ENCODE measurements around the gene FCSK. TPM values are rescaled to one million over a fixed set of nuclear protein-coding genes. Genes with fewer than 3 reads are reported as not detected.

Gene FCSK
- total RNA-seq: 5.6 and 7.9 TPM in 2 replicates

DNA sequence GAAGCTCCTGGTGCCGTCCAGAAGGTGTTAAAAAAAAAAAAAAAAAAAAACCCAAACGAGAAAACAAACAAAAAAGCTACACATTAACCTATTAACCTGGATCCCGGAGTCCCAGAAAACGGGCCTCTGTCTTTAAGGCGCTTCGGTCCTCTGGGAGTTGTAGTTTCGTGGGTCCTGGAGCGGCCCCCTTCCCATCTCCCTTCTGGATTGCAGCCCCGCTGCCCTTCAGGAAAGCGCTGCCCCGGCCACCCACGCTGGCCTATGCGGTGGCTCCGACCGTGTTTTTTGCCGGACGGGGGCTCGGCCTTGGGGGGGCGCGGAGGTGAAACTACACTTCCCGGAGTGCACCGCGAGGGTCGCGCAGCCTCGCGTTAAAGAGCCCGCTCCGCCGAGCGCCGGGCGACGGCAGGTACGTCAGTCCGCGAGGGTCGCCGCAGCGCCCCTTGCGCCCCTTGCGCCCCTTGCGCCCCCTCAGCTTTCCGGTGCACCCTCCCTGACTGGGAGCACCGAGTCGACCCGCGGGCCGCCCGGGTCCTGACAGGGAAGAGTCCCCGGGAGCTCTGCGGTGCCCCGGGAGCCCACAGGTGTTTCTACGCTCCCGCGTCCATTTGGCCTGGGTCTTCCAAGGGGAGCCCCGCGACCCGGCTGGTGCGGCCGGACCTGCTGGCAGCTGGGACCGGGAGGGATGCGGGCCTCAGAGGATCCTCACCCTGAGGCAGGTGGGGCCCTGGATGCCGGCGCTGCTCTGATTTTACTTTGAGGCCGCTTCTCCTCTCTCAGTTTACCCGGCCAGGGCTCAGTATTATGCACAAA is at the start of gene FCSK:
TSS of gene FCSK (plus strand) at position 374 of the 813 bp plus-strand sequence. CDS start 8,596 bp downstream, outside the sequence.

DNA sequence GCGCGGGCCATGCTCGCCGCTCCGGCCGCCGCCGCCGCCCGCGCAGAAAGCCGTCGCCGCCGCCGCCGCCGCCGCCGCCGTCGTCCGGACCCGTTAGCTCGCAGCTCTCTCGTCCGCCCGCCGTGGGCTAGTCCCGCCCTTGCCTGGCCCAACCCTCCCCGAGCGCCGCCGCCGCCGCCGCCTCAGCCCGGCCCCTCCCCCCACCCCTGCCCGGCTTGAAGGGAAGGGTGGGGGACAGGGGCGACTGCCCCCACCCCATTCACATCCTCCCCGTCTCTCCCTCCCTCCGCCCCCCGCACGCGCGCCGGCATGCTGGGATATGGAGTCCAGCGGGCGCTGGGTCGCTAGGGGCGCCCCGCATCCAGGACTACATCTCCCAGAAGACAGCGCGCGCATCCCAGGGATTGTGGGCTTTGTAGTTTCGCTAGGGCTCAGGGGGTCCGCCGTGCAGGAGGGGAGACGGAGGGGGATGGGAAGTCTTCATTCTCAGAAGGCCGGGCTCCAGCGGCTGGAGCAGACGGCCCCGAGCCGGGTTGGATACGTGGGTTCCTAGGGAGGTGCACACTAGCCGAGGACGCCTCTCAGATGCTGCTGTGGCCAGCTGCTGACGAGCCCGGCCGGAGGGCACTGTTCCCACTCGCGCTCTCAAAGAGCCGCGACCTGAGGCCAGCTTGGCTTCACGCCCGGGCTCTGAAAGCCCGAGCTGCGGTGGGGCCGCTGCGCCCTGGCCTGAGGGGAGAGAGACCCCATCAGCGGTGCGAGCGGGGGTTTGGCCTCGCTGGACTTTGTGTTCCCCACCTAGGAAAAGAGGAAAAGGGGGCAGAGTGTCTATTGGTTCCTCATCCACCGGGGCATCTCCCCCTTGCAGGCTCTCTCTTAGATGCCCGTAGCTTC is 15.2 kb upstream of the FCSK start, which contains the start of gene ST3GAL2:
TSS of gene ST3GAL2 (minus strand) at position 132 of the 894 bp plus-strand sequence. CDS start 40,570 bp downstream, outside the sequence.

DNA sequence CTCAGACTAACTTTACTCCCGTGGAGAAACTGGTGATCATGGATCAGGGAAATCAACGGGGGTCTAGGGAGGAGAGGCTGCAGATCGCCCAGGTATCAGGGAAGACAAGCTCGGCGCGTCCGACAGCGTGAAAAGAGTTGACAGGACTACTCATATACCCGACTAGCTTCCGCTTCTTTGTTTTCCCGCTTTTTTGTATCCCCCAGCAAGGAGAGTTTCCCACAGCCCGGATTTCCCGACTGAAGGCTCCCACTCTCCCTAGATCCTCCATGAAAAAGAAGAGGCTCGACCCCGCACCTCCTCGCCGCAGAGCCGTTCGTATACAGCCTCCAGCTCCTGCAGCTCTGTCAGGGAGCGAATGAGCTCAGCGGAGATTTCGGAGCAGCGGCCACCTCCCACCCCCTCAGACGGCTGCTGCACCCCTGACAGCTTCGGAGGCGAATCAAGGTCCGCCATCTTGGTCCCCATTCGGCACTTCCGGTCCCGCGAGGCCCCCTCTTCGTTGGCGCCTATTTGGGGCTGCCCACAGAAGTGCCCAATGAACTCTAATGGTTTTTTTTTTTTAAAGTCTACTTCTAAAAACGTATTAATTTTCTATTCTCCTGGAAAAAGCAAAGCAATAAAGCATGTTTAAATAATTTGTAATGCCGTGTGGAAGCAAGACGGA is 68.8 kb downstream of the FCSK start, which contains the start of gene COG4:
TSS of gene COG4 (minus strand) at position 479 of the 667 bp plus-strand sequence. CDS start at position 468, 11 bp downstream.

DNA sequence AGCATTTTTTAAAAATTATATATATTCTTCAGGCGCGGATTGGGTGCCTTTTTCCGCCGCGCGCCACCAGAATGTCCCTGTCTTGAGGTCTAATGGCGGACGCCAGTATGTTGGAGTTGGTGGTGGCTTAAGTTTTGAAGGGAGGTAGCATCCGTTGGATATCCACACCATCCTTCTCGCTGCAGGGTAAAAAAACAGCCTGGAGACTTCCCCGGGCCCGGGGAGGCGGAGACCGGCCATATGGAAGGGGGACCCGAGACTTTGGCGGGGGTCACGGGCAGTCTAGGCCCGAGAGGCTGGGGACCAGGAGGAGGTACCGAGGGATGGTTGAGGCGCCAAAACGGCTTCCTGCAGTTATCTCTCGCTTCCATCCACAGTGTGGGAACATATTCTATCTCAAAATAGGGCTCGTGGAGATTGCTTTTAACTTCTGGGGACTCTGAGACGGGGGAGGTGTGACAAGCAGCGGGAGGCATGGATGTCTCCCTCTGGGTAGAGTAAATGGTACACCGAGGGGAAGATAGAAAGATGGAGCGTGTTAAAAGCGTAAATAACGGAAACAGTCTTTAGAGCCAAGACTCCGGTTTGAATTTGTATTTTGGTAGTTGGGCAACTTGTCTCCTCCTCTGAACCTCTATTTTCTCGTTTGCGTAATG is 69.5 kb downstream of the FCSK start, which contains the start of gene SF3B3:
TSS of gene SF3B3 (plus strand) at position 74 of the 656 bp plus-strand sequence. CDS start 2,841 bp downstream, outside the sequence.

Other genes starting within 250 kb of the FCSK start
- 17.9 and 23.5 TPM in 2 replicates for gene EXOSC6, start 202.7 kb upstream of the FCSK start, total RNA-seq
- 92.8 and 109 TPM in 2 replicates for gene AARS1, start 165.1 kb upstream of the FCSK start, total RNA-seq
- 23.2 and 27.4 TPM in 2 replicates for gene DDX19B, start 155.4 kb upstream of the FCSK start, total RNA-seq
- gene DDX19A, start 107.7 kb upstream of the FCSK start, total RNA-seq: 37.7 and 40.0 TPM in 2 replicates
- gene ST3GAL2, start 15.5 kb upstream of the FCSK start, total RNA-seq: 35.3 and 41.0 TPM in 2 replicates
- gene COG4, start 69.0 kb downstream of the FCSK start, total RNA-seq: 40.8 and 62.1 TPM in 2 replicates
- gene SF3B3, start 69.2 kb downstream of the FCSK start, total RNA-seq: 73.7 and 98.3 TPM in 2 replicates
- gene IL34, start 192.0 kb downstream of the FCSK start, total RNA-seq: 4.9 TPM in 1 of 2 replicates, not detected in the other
- gene MTSS2, start 231.5 kb downstream of the FCSK start, total RNA-seq: 18.6 and 20.4 TPM in 2 replicates